ENCODE measurements around the gene COL1A1. TPM values are rescaled to one million over a fixed set of nuclear protein-coding genes. Genes with fewer than 3 reads are reported as not detected.

COL1A1 gene
- polyA plus RNA-seq, 3 donors = not detected

- H3K4me1 Mint-ChIP-seq = no peaks in the 10 kb centered on the region
- Histone ChIP-seq H3K9ac (ENCODE audit: insufficient read depth, low read length, poor library complexity, severe bottlenecking) (no peak overlapping the region), H3K4me2 (replicated peaks; ENCODE audit: extremely low read depth, low read length, poor library complexity, severe bottlenecking) (no peak overlapping the region), H3K27ac (ENCODE audit: low read depth in 1 of 2, low read length in 2 of 2) (no peak overlapping the region), H3K4me3 (replicated peaks in 1 of 3; ENCODE audit: low read depth in 2 of 3, low read length in 3 of 3) (no peak overlapping the region), H3K36me3 (replicated peaks in 1 of 2; ENCODE audit: control insufficient read depth in 1 of 2, insufficient read depth in 2 of 2, low read length in 2 of 2) (no peaks in the 10 kb centered on the region), H3K27me3 (ENCODE audit: control insufficient read depth in 2 of 2, insufficient read depth in 2 of 2, low read length in 2 of 2) (peaks cover 0 to 2% of the 10 kb centered on the region in 2 donors), H4K20me1 (ENCODE audit: insufficient read depth, low read length) (no peaks in the 10 kb centered on the region), H3K4me1 (ENCODE audit: control insufficient read depth in 1 of 2, insufficient read depth in 2 of 2, low read length in 2 of 2) (no peaks in the 10 kb centered on the region), H3K79me2 (ENCODE audit: insufficient read depth, low read length) (no peaks in the 10 kb centered on the region), H3K9me3 (replicated peaks in 1 of 2; ENCODE audit: control insufficient read depth in 1 of 2, insufficient read depth in 1 of 2, low read length in 2 of 2) (no peaks in the 10 kb centered on the region), H2AFZ (ENCODE audit: insufficient read depth, low read depth, low read length, poor library complexity, severe bottlenecking) (no peak overlapping the region)
- TF ChIP-seq, protein P1, sequence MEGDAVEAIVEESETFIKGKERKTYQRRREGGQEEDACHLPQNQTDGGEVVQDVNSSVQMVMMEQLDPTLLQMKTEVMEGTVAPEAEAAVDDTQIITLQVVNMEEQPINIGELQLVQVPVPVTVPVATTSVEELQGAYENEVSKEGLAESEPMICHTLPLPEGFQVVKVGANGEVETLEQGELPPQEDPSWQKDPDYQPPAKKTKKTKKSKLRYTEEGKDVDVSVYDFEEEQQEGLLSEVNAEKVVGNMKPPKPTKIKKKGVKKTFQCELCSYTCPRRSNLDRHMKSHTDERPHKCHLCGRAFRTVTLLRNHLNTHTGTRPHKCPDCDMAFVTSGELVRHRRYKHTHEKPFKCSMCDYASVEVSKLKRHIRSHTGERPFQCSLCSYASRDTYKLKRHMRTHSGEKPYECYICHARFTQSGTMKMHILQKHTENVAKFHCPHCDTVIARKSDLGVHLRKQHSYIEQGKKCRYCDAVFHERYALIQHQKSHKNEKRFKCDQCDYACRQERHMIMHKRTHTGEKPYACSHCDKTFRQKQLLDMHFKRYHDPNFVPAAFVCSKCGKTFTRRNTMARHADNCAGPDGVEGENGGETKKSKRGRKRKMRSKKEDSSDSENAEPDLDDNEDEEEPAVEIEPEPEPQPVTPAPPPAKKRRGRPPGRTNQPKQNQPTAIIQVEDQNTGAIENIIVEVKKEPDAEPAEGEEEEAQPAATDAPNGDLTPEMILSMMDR (IDR thresholded peaks at IDR 0.05) = no peak
- H3K27ac Mint-ChIP-seq = no peak overlapping the region
- peaks cover 11 to 19% (median 19%) of the 10 kb centered on the region in 3 donors for H3K27me3 Mint-ChIP-seq (ENCODE audit: low read depth in 3 of 3)
- H3K36me3 Mint-ChIP-seq = no peaks in the 10 kb centered on the region
- no peak for DNase-seq
- H3K4me3 Mint-ChIP-seq = no peak overlapping the region
- H3K9me3 Mint-ChIP-seq = no peaks in the 10 kb centered on the region
- intact Hi-C loops (cut with micrococcal nuclease) = no loop called here
- no CpG with 5 or more reads among the region's 4 CpGs for WGBS (ENCODE audit: insufficient coverage)
Observed at GRCh38 chr17:50192144-50192617, 9.2 kb downstream of the COL1A1 start.

DNA sequence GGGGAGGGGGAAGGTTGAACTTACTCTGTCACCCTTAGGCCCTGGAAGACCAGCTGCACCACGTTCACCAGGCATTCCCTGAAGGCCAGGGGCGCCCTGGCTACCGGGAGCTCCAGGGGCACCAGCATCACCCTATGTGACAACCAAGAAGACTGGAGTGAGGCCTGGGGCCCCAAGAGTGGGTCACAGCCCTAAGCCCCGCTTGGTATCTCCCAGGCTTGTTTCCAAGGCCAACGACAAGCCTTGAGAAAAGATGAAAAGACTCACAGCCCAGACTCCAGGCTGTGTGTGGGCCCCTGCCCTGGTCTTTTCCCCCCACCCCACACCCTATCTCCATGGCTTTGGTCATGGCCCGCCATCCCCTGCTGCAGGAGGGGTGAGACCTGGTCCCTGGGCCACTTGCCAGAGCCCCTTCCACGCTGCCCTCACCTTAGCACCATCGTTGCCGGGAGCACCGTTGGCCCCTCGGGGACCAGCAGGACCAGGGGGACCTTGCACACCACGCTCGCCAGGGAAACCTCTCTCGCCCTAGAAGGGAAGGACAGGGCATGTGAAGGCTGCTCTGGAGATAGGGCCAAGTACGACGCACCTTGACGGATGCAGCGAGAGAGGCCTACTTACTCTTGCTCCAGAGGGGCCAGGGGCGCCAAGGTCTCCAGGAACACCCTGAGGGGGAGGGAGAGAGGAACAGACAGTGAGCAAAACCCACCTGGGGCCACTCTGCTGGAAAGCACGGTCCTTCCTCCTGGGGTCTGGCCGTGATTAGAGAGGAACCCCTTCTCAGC is 9.9 kb downstream of the COL1A1 start:
- H3K27ac ChIP-seq (ENCODE audit: low read depth in 1 of 2, low read length in 2 of 2) = no peak overlapping the region
- intact Hi-C loops (cut with micrococcal nuclease) = no loop called here
- no peaks in the 10 kb centered on the region for H3K36me3 Mint-ChIP-seq
- no peaks in the 10 kb centered on the region for H3K9me3 ChIP-seq (replicated peaks in 1 of 2; ENCODE audit: control insufficient read depth in 1 of 2, insufficient read depth in 1 of 2, low read length in 2 of 2)
- H3K4me3 ChIP-seq (replicated peaks in 1 of 3; ENCODE audit: low read depth in 2 of 3, low read length in 3 of 3) = no peak overlapping the region
- H3K4me1 ChIP-seq (ENCODE audit: control insufficient read depth in 1 of 2, insufficient read depth in 2 of 2, low read length in 2 of 2) = no peaks in the 10 kb centered on the region
- no peak overlapping the region for H3K4me2 ChIP-seq (replicated peaks; ENCODE audit: extremely low read depth, low read length, poor library complexity, severe bottlenecking)
- no peaks in the 10 kb centered on the region for H3K4me1 Mint-ChIP-seq
- H3K4me3 Mint-ChIP-seq = no peak overlapping the region
- no peaks in the 10 kb centered on the region for H3K79me2 ChIP-seq (ENCODE audit: insufficient read depth, low read length)
- WGBS (ENCODE audit: insufficient coverage) = 83% methylated on average over 13 of the region's 21 CpGs
- no peak for DNase-seq
- TF ChIP-seq, protein P1 (IDR thresholded peaks at IDR 0.05) = no peak
- no peaks in the 10 kb centered on the region for H4K20me1 ChIP-seq (ENCODE audit: insufficient read depth, low read length)
- peaks cover 14% of the 10 kb centered on the region in 3 donors for H3K27me3 Mint-ChIP-seq (ENCODE audit: low read depth in 3 of 3)
- H3K27ac Mint-ChIP-seq = no peak overlapping the region
- no peaks in the 10 kb centered on the region for H3K27me3 ChIP-seq (ENCODE audit: control insufficient read depth in 2 of 2, insufficient read depth in 2 of 2, low read length in 2 of 2)
- no peak overlapping the region for H2AFZ ChIP-seq (ENCODE audit: insufficient read depth, low read depth, low read length, poor library complexity, severe bottlenecking)
- no peaks in the 10 kb centered on the region for H3K9me3 Mint-ChIP-seq
- H3K9ac ChIP-seq (ENCODE audit: insufficient read depth, low read length, poor library complexity, severe bottlenecking) = no peak overlapping the region
- no peaks in the 10 kb centered on the region for H3K36me3 ChIP-seq (replicated peaks in 1 of 2; ENCODE audit: control insufficient read depth in 1 of 2, insufficient read depth in 2 of 2, low read length in 2 of 2)

Measured in CD14-positive monocyte (primary cell).